Frontal cortex (tissue), 4 donors: ENCODE measurements around the gene MAP6D1. TPM values are rescaled to one million over a fixed set of nuclear protein-coding genes. Genes with fewer than 3 reads are reported as not detected.

ENCODE experiments used
- DNase-seq, 2 donors: peaks; one replicate each; pipeline ENCODE4 v3.0.0; 2012; ENCODE audit warnings: low spot score in 2 of 2
- FAIRE-seq: peaks from 2 replicates; lab custom pipeline; 2012; peaks lifted over from hg19 to GRCh38; lab: Jason Lieb, UNC
- total RNA-seq: library from RNA; depleted of rRNA; stranded (reverse); fragments of >200 nt; gene quantifications from one replicate; pipeline ENCODE4 v1.2.3, GENCODE V29; 2014
- donor health status: control.
- donor health status: control.
- donor health status: control.

Gene MAP6D1
- total RNA-seq, 1 donor from 2014 or later = 3.3 TPM

DNA sequence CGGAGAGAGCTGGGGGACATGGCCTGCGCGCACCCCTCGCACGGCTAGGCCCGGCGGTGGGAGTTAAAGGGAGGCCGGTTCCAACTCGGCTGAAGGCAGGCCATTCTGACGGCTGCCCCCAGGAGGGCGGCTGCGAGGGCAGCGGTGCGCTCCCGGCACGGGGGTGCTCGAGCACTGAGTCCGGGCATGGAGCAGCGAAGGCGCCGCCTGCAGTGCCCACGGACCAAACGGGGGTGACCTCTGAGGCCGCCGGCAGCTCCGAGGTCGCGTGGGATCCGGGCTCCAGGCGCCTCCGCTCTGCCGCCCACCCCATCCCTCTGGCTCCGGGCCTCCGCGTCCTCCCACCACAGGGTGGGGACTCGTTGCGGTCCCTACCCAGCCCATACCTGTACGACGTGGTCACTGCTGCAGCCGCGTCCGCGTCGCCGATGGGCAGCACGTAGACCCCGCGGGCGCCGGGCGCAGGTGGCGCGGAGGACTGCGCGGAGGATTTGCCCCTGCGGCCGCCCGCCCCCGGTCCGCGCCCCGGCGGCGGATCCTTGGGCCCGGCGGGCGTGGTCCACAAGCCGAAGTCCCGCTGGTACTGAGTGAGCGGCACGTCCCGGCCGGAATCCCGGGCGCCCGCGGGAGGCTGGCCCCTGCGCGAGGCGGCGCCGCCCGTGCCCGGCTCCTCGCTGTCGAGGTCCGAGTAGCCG is 469 bp downstream of the MAP6D1 start:
- FAIRE-seq (no peak), DNase-seq (peak; percentile 53 to 64)

DNA sequence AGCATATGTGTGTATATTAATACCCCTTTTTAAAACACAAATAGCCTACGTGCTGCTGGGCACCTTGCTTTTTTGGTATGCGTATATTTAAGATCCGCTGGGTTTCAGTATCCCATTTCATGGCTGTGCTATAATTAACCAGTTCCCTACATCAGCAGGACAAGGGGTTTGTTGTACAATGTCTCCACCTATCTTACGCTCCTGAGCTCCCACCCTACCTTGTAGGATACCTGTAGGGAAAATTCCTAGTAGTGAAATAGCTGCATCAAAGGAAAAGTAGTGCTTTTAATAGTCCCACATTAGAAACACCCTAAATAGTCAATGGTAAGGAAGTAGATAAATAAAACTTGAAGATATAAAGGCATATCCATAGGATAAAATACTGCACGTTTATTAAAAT is 1.4 kb downstream of the MAP6D1 start:
- peak in 1 of 2 donors; percentile 48 for DNase-seq

DNA sequence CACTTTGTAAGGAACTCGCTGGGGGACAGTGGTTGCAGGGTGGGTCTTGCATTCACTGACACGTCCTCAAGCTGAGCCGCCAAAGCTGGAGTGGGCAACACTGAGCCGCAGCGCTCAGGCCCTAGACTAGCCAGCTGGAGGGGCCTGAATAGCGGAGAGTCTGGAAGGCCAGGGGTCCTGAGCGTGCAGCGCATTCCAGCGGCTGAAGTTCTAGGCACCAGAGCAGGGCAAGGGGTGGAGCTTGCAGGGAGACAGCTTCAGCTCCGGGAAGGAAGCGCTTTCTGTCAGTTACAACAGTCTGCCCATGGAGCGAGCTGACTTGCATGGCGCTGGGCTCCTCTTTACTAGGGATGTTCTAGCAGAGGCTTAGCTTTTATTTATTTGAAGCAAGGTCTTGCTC is 2.7 kb downstream of the MAP6D1 start:
- DNase-seq (no peak), FAIRE-seq (no peak)

More for the DNA sequence above, 1.4 kb downstream of the MAP6D1 start:
- no peak for FAIRE-seq

DNA sequence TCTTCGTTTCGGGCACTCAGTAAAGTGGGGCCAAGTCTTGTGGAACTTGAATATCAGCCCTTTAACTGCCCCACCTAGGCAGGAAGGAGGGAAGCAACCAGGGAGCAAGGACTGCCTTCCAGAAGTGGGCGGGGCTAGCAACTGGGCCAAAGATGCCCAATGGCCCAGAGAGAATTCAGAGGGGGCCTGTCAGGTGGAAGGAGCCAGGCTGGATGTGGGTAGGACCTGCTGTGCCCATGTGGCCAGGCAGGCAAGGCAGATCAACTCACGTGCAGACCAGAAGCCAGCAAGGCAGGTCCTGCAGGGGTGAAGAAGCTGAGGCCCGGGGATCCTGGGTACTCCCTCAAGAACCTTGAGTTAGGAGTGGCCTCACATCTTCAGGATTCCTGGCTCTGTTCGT is 5.5 kb downstream of the MAP6D1 start:
- FAIRE-seq (no peak), DNase-seq (no peak)

DNA sequence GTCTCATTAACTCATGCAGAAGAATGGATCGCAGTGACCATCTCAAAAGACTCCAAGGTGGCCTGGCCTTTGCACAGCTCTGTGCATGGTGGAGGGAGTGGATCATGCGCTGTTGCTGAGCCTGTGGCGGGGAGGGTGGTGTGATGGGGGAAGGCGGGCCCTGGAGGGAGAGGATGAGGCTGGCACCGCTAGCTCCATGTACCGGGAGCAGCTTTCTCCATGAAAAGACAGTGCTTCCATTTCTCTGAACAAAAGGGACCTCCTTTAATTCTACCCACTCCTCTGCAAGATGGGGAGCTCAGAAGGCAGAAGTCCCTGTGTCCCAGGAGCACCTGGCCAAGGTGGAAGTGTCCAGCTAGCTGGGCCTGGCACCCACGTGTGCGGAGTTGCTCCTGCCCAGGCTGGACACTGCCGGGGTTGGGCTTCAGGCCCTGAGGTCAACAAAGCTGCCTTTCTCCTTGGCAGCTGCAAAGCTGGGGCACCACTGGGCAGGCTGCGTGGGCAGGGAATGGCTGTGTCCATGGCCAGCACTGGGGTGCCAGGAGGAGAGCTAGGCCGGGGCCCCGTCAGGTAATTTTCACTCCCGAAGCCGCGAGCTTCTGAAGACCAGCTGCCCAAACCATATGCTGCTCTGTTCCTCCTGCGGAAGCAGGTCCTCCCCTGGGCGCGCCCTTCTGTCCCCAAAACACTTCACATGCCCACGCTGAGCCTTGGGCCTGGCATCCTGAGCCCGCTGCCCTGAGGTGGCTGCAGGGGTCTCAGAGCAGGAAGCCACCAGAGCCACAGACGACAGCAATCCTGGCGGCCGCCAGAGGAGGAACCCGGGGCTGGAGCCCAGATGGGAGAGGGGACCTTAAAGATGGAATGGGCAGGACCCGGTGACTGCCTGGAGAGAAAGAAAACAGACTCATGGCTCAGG is 6.4 kb downstream of the MAP6D1 start:
- FAIRE-seq = no peak

DNA sequence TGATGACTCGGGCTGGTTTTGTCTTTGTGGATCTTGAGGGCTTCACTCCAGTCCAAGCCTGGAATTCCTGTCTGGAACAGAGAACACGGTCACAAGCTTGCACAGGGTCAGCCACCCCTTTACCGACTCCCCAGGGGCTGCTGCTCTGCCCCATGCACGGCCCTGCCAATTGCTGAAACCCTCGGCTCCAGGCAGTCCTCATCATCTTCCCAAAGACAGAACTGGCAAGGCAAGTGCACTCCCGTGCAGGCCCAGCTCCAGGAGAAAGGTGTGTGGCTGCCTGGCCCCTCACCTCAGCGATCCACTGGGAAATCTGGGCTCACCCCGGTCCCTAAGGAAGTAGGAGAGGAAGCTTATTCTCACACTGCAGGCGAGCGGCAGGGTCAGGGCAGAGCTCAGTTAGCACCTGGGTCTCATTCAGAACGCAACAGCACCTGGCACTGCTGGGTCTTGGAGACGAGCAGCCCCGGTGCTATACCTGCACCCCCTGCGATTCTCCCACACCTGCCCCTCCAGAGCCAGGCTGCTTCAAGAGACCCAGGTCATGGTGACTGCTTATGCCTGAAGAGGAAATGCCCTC is 7.2 kb downstream of the MAP6D1 start:
- DNase-seq (no peak), FAIRE-seq (no peak)

More for the DNA sequence above, 6.4 kb downstream of the MAP6D1 start:
- peak; percentile 34 to 64 for DNase-seq

DNA sequence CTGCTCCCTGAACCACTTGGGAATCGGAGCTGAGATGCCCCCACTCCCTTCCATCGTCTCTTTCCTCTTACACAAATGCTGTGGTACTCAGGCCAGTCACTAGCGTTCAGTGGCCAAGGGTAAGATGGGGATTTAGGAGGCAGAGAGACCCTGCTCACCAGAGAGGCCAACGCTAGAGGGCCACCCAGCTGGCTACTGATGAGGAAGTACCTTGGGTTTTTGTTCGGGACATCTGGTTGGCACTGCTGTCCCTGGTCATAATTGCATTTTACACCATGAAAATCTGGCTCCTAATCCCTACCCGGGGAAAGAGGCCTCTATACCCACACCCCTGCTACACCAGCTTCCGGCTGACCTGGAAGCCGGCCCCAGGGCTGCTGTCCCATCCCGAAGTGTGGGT is 7.7 kb downstream of the MAP6D1 start:
- DNase-seq (no peak), FAIRE-seq (no peak)

DNA sequence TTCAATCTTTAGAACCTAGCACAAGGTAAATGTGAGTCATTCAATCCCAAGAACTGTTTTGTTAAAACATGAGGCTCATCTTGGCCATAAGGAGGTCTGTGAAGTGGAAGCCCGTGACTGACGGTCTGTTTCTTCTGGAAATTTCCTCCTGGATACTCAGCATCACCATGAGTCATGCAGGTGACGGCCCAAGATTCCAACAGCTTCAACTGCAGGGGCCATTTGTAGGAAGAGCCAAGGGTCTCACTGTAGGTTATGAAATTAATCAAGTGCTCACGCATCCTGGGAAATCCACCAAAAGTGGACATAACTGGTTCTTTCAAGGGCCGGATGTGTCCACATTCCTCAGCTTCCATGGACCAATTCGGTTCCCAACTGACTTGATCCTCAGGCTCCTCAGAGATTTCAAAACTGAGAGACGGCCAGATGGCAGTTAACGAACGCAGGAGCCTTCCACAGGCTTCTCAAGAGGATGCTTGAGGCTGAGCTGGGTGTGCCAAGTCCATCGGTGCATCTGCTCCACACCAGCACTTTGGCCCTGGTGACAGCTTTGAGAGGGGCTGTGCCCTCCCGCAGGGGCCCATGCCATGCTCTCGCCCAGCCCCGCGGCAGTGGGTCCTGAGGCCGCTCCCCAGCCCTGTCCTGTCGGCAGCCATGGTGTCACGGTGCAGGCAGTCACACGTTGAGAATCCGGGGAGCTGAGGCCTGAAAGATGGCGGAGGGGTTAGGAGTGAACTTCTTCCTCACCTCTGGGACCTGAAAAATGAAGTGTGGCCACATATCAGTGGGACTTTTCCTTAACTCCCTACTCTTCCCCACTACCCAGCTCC is 8.5 kb downstream of the MAP6D1 start:
- no peak for DNase-seq
- no peak for FAIRE-seq

DNA sequence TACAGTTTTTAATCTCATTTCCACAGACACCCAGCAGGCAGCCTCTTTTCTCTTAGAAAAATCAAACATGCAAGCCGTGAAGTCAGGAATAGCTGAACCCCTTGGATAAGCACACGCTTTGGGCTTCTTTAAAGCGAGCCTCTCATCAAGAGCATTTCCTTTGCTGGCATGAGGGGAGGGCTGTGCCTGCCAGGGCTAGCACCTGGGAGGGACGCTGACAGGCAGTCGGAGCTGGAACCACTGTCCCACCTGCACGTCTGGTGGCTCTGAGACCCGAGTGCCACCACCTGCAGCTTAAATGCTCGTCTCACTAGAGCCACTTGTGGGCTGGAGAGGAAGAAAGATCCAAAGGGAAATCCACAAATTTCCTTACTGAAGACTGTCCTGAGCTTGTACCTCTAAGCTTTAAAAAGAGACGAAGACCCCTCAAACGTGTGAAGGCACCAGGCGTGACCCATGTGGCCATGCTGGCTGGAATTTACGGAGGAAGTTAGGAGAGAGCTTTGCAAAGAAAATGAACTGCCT is 9.4 kb downstream of the MAP6D1 start:
- FAIRE-seq (no peak), DNase-seq (no peak)

DNA sequence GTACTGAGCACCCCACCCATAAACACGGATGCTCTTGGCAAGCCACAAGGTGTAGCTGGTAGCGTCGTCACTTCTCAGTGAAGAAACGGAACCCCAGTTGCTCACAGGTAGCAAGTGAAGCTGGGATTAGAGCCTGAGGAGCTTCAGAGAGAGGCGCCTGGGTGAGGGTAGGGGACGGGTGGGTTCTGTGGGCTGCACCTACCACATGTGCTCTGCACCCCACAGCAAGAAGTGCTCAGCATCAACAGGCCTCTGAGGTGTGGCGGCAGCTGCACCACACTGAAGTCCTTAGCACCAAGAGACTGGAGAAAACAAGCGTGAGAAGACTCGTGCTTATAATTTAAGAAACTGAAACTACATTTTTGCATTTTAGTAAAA is 9.8 kb downstream of the MAP6D1 start:
- DNase-seq (no peak), FAIRE-seq (no peak)

DNA sequence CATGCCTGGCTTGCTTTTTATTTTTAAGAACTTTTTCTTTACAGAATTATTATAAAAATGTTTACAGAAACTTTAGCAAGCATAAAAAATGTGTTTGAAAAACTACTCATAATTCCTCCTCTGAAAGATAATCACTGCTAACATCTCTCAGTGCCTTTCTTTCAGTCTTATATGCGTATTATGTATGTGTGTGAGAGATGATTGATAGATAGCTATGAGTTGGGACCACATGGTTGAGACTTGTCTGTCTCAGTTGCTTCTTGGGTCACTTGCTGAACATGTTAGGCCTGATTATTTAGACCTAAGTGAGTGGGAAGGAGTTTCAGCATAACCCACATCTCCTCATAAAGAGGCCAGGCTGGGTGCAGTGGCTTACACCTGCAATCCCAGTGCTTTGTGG is 11.1 kb downstream of the MAP6D1 start:
- DNase-seq (no peak), FAIRE-seq (no peak)

DNA sequence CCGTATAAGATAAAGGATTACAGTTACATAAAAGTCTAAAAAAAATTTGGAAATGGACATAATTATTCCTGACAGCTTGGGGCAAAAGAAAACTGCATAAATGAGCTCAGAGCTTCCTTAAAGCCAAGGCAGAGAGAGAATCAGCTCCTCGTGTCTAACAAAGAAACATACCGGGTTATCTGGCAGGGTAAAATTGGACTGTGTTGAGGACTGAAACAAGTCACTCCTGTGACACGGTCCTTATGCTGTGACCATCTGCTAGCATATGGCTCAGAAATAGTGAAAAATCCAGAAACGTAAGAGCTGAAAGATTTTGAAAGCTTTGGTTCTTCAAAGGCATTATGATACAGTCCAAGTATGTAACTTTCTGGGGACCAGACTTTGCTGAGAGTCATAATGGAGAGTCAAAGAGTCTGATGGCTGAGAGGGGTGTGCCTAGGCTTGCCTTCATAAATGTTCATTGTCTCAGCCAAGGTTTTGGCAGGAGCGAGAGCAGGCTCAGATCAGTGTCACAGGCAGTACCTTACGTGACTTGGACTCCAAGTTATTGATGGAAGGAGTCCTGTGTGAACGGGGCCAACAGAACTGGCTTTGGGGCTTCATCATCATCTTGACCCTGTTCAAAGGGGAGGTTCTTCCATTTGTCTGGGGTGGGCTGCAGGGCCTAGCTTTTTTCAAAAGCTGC is 12.5 kb downstream of the MAP6D1 start:
- FAIRE-seq (no peak), DNase-seq (no peak)

DNA sequence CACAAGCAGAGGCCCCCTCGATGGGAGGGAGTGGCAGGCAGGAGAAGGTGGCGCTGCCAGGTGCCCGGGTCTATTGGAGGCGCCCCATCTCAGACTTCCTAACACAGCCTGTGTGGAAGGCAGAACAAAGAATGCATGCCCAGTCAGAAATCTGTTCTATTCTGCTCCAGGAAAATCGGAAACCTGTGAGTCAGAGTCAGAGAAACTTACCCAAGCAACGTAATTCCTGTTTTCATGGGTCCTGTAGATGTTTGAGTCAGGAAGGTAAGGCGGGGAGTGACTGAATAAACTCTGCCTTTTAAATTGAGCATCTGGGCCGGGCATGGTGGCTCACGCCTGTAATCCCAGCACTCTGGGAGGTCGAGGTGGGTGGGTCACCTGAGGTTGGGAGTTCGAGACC is 13.7 kb downstream of the MAP6D1 start:
- DNase-seq (no peak), FAIRE-seq (no peak)

DNA sequence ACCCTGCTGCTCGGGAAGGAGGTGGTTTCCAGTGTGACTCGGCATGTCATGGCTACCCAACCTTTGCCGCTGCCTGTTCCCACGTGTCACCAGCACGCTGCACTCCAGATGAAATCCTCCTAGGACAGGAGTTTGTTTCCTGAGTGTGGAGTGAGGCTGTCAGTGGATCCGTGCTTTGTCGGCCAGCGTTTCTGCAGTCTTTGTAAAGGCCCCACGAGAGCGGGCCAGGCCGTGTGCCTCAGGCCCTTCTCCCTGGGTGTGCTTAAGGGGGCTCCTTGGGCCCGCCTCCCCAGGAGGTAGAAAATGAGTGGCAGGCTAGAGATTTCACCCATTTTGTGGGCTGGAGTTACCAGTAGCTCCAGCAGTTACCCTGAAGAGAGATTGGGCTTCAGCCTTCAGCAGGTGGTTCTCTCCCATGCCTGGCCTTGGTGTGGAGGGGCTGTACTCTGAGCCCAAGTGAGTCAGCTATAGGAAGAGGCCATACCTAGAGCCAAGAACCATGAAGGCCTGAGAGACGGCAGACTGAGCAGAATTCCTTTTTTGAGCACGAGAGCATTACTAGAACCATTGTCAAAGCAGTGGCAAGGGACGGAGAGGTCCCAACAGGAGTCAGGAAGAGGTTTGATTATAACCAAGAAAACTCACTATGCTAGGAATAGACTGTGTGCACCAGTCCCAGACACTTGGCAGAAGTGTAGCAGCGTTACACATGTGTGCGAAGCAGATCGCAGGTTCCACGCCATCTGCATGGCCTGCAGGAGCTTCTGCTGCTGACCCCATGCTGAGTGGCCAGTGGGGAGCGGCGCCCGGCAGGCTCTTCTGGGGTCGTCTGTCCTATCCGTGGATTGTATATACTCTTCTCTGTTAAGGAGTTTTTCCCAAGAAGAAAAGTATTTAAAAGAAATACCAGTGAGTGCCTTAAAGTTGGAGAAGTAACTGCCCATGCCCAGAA is 14.5 kb downstream of the MAP6D1 start:
- FAIRE-seq = no peak
- DNase-seq = no peak

DNA sequence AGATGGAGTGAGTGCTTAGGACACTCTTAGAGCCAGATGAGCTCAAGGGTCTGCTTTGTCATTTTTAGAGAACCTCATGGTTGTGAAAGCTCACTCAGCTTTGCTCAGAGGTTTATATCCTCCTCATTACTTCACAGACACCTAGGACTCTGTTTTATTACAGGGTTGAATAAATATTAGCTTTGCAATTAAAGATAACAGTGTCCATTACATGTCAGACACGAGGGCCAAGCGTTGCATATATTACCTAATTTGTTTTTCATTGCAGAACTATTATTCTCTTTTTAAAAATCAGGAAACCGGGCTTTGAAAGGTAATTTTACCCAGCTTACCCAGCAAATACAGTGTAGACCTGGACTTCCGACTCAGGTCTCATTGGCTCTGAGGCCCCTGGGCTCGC is 16.1 kb downstream of the MAP6D1 start:
- DNase-seq (no peak), FAIRE-seq (no peak)

DNA sequence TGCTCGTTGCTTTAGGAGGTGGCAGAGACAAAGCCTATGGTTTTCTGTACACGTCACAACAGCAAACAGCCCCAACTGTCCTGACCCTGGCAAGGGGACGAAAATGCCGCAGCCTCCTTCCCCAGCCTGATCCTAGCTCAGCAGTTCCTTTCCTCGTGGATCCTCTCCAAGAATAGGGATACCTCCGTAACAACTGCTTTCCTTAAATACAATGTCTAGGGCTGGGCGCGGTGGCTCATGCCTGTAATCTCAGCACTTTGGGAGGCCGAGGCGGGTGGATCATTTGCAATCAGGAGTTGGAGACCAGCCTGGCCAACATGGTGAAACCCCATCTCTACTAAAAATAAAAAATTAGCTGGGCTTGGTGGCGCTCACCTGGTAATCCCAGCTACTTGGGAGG is 17.0 kb downstream of the MAP6D1 start:
- FAIRE-seq = no peak
- DNase-seq = no peak

DNA sequence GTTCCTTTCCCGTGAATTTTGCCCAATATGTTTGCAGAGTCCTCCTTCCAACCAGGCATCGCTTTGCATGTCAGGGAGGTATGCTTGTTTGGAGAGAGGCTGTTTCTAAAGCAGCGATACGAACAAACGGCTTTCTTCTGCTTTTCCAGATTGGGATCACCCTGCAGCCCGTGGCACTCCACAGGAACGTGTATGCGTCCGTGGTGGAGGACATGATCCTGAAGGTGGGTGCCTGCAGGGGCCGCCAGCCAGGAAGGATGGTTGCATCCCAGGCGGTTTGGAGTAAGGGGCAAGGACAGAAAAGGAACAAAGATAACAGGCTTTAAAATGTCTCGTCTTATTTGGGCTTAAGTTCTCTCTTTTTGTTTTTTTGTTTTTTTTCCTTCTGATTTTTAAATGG is 17.5 kb downstream of the MAP6D1 start:
- no peak for FAIRE-seq
- DNase-seq = no peak

DNA sequence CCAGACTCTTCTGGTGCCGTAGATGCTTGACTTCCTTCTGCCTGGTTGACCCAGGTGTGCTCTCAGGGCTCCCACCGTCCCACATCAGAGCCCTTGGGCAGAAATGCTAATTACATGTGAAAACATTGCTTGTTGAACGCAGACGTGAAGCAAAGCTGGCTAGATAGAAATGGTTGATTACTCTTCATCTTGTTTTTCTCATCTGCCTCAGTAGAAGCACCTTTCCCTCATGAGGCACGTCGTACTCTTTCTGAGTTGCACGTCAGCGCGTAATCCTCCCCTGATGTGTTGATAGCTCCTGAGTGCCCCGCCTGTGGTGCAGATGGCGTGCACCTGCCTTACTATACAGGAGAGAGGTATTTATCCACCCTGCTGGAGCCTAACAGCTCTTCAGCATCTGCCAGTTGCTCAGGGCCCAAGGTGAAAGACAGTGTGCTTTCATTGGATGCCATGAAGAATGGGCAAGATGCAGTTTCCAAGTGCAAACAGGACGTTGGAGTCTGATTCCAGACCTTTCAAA is 18.1 kb downstream of the MAP6D1 start:
- DNase-seq (no peak), FAIRE-seq (no peak)
